ENCODE results near the gene CERK.

GRCh38 chr22:46673205-46673604 is 64.8 kb downstream of the CERK start:
- TF ChIP-seq CTCF (IDR thresholded peaks at IDR 0.05) (no peak), POLR2A (IDR thresholded peaks at IDR 0.05) (no peak), POLR2AphosphoS5 (IDR thresholded peaks at IDR 0.05) (no peak)
